CD4-positive, alpha-beta memory T cell (primary cell): ENCODE results near the gene MAP6. TPM values are rescaled to one million over a fixed set of nuclear protein-coding genes. Genes with fewer than 3 reads are reported as not detected.

Experiments used
- CTCF ChIA-PET: fragments of 350-600 bp; sonication (Branson Sonifier 250); formaldehyde crosslinking; loops from one replicate; lab custom pipeline; 2021; ENCODE audit warnings: inconsistent platforms; ENCODE audit not compliant: partially characterized antibody; lab: Charles Lee
- POLR2A ChIA-PET: fragments of 350-600 bp; sonication (Branson Sonifier 250); formaldehyde crosslinking; loops from one replicate; lab custom pipeline; 2021; ENCODE audit not compliant: partially characterized antibody; lab: Charles Lee
- DNase-seq, 5 donors: peaks; one replicate each; pipeline versions ENCODE4 v3.0.0 to v3.0.0-alpha.2; 2020 to 2022; ENCODE audit warnings: mixed read lengths in 1 of 5
- H3K27ac ChIP-seq: one replicate; pipeline ENCODE4 v1.7.0; 2013; ENCODE audit warnings: low read depth, low read length
- H3K27me3 ChIP-seq: 2 replicates; pipeline ENCODE4 v1.7.0; 2013; ENCODE audit warnings: mild to moderate bottlenecking, low read length, moderate library complexity; ENCODE audit not compliant: insufficient read depth
- H3K36me3 ChIP-seq: 2 replicates; pipeline ENCODE4 v1.7.0; 2013; ENCODE audit warnings: mild to moderate bottlenecking, low read length, moderate library complexity; ENCODE audit not compliant: insufficient read depth
- H3K4me1 ChIP-seq: 2 replicates; pipeline ENCODE4 v1.7.0; 2013; ENCODE audit warnings: mild to moderate bottlenecking, low read length, moderate library complexity; ENCODE audit not compliant: insufficient read depth
- H3K4me3 ChIP-seq, 2 donors: one replicate each; pipeline ENCODE4 v1.7.0; 2013; ENCODE audit warnings: low read length in 2 of 2, mild to moderate bottlenecking in 1 of 2
- H3K9me3 ChIP-seq, 2 donors: one replicate each; pipeline ENCODE4 v1.7.0; 2013; ENCODE audit warnings: low read length in 2 of 2, control low read depth in 1 of 2; ENCODE audit not compliant: control insufficient read depth in 1 of 2
- H3K27ac Mint-ChIP-seq, 7 donors: one replicate each; pipeline ENCODE4 v1.8.0; 2020 to 2021; ENCODE audit warnings: mixed read lengths in 7 of 7, mild to moderate bottlenecking in 6 of 7, inconsistent platforms in 3 of 7, moderate library complexity in 3 of 7
- H3K27me3 Mint-ChIP-seq, 2 donors: one replicate each; pipeline ENCODE4 v1.8.0; 2020 to 2021; ENCODE audit warnings: mixed read lengths in 2 of 2
- H3K36me3 Mint-ChIP-seq, 2 donors: one replicate each; pipeline ENCODE4 v1.8.0; 2020 to 2021; ENCODE audit warnings: mixed read lengths in 2 of 2, inconsistent platforms in 1 of 2, mild to moderate bottlenecking in 1 of 2
- H3K4me1 Mint-ChIP-seq, 4 donors: one replicate each; pipeline ENCODE4 v1.8.0; 2020 to 2021; ENCODE audit warnings: mixed read lengths in 4 of 4, mild to moderate bottlenecking in 1 of 4
- H3K4me3 Mint-ChIP-seq, 8 donors: one replicate each; pipeline ENCODE4 v1.8.0; 2020 to 2021; ENCODE audit warnings: mixed read lengths in 8 of 8, mild to moderate bottlenecking in 7 of 8, moderate library complexity in 6 of 8, inconsistent platforms in 3 of 8
- H3K9me3 Mint-ChIP-seq, 8 donors: one replicate each; pipeline ENCODE4 v1.8.0; 2020 to 2021; ENCODE audit warnings: mixed read lengths in 8 of 8, mild to moderate bottlenecking in 5 of 8, inconsistent platforms in 3 of 8, moderate library complexity in 1 of 8
- intact Hi-C: fragments of 100-400 bp; cut with micrococcal nuclease; formaldehyde crosslinking; loops from one replicate; pipeline ENCODE4 v1.15.1; 2023
- polyA plus RNA-seq, 2 donors: library from polyadenylated mRNA; unstranded; fragments of 300-500 nt; fragmentation: Illumina TruSeq; gene quantifications; one replicate each; pipeline ENCODE4 v1.2.3, GENCODE V29; 2021
- total RNA-seq, 2 experiments: library from RNA; stranded (reverse); gene quantifications; one replicate each; pipeline ENCODE4 v1.2.3, GENCODE V29; 2021

MAP6 gene
- total and polyA plus RNA-seq, 4 experiments from 2014 or later, result not detected

- ChIA-PET CTCF (interaction anchor here (1.0 to 1.2 kb wide), 2 partner anchors 23 to 146 kb away, joined by 3 read pairs; no protein-coding TSS in a partner anchor), POLR2A (interaction anchor here (0.6 to 1.4 kb wide), 2 partner anchors 8 to 13 kb away, joined by 3 to 9 read pairs; partner anchors contain the start of gene SERPINH1)
- Mint-ChIP-seq H3K36me3 (no peaks in the 10 kb centered on the region), H3K4me3 (no peak overlapping the region), H3K27ac (no peak overlapping the region), H3K4me1 (peaks cover 0 to 3% (median 0%) of the 10 kb centered on the region in 4 donors), H3K9me3 (no peaks in the 10 kb centered on the region), H3K27me3 (no peaks in the 10 kb centered on the region)
- Histone ChIP-seq H3K4me3 (no peak overlapping the region), H3K9me3 (no peaks in the 10 kb centered on the region), H3K27ac (no peak overlapping the region), H3K4me1 (no peaks in the 10 kb centered on the region), H3K36me3 (no peaks in the 10 kb centered on the region), H3K27me3 (no peaks in the 10 kb centered on the region)
- no peak for DNase-seq
- intact Hi-C loops, result no loop called here
Observed at GRCh38 chr11:75553889-75554257, 115.0 kb downstream of the MAP6 start.

DNA sequence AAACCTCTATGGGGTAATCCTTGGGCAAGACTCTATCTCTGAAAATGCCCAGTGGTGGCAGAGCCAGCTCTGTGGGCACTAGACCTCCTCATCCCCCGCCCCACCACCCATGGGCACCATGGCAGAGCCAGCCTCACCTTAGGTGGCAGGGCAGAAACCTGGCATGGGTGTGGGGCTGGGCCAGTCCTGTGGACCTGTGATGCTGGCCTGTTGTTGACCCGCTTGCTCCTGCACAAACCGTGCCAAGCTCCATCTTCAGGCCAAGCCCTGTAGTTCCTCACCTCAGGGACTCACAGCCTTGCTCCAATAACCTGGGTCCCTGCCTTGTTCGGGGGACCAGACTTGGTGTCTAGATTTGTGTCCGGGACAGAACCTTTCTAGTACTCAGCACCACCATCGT, 115.7 kb downstream of the MAP6 start:
- H3K36me3 Mint-ChIP-seq, result no peaks in the 10 kb centered on the region
- Histone ChIP-seq H3K9me3 (no peaks in the 10 kb centered on the region), H3K4me3 (no peak overlapping the region), H3K27ac (no peak overlapping the region), H3K36me3 (no peaks in the 10 kb centered on the region), H3K4me1 (no peaks in the 10 kb centered on the region), H3K27me3 (no peaks in the 10 kb centered on the region)
- no peak for DNase-seq
- no peak overlapping the region for H3K4me3 Mint-ChIP-seq
- POLR2A ChIA-PET, result interaction anchor here (1.4 kb wide), 1 partner anchor 9 kb away, joined by 9 read pairs; the partner anchor contains the start of gene SERPINH1
- peaks cover 0 to 3% (median 0%) of the 10 kb centered on the region in 4 donors for H3K4me1 Mint-ChIP-seq
- no peaks in the 10 kb centered on the region for H3K27me3 Mint-ChIP-seq
- intact Hi-C loops, result no loop called here
- CTCF ChIA-PET, result interaction anchor here (1.0 kb wide), 1 partner anchor 145 kb away, joined by 3 read pairs; no protein-coding TSS in a partner anchor
- no peaks in the 10 kb centered on the region for H3K9me3 Mint-ChIP-seq
- H3K27ac Mint-ChIP-seq, result no peak overlapping the region

- H3K4me1 Mint-ChIP-seq, result peaks cover 0 to 3% (median 0%) of the 10 kb centered on the region in 4 donors
- no peaks in the 10 kb centered on the region for H3K27me3 ChIP-seq
- H3K27ac ChIP-seq, result no peak overlapping the region
- H3K9me3 ChIP-seq, result no peaks in the 10 kb centered on the region
- peaks cover 0 to 1% of the 10 kb centered on the region in 2 donors for H3K27me3 Mint-ChIP-seq
- H3K36me3 ChIP-seq, result no peaks in the 10 kb centered on the region
- DNase-seq, result no peak
- no peak overlapping the region for H3K4me3 Mint-ChIP-seq
- ChIA-PET POLR2A (no interaction called here), CTCF (interaction anchor here (0.7 to 1.5 kb wide), 6 partner anchors 12 to 103 kb away, joined by 3 to 5 read pairs (median 4); partner anchors contain the start of gene SERPINH1)
- H3K4me3 ChIP-seq, result no peak overlapping the region
- peak overlapping the region in 1 of 7 donors; percentile 60 for H3K27ac Mint-ChIP-seq
- H3K36me3 Mint-ChIP-seq, result no peaks in the 10 kb centered on the region
- intact Hi-C loops, result no loop called here
- no peaks in the 10 kb centered on the region for H3K4me1 ChIP-seq
- H3K9me3 Mint-ChIP-seq, result peaks cover 0 to 1% (median 0%) of the 10 kb centered on the region in 8 donors
Observed at GRCh38 chr11:75549370-75549958, 119.4 kb downstream of the MAP6 start.

GRCh38 chr11:75548595-75549272, 120.1 kb downstream of the MAP6 start:
- no peak for DNase-seq
- Histone ChIP-seq H3K27me3 (no peaks in the 10 kb centered on the region), H3K9me3 (no peaks in the 10 kb centered on the region), H3K4me1 (no peaks in the 10 kb centered on the region), H3K27ac (no peak overlapping the region), H3K36me3 (no peaks in the 10 kb centered on the region), H3K4me3 (no peak overlapping the region)
- Mint-ChIP-seq H3K4me1 (peaks cover 0 to 3% (median 0%) of the 10 kb centered on the region in 4 donors), H3K27me3 (peaks cover 0 to 3% of the 10 kb centered on the region in 2 donors), H3K36me3 (no peaks in the 10 kb centered on the region), H3K4me3 (no peak overlapping the region), H3K27ac (no peak overlapping the region), H3K9me3 (peaks cover 0 to 1% (median 0%) of the 10 kb centered on the region in 8 donors)
- POLR2A ChIA-PET, result no interaction called here
- intact Hi-C loops, result no loop called here
- CTCF ChIA-PET, result interaction anchor here (0.6 to 1.5 kb wide), 7 partner anchors 11 to 298 kb away, joined by 3 to 5 read pairs (median 4); no protein-coding TSS in a partner anchor

GRCh38 chr11:75547617-75548058, 121.2 kb downstream of the MAP6 start:
- Mint-ChIP-seq H3K4me3 (no peak overlapping the region), H3K27me3 (peaks cover 0 to 3% of the 10 kb centered on the region in 2 donors), H3K36me3 (no peaks in the 10 kb centered on the region), H3K9me3 (peaks cover 0 to 1% (median 0%) of the 10 kb centered on the region in 8 donors), H3K27ac (no peak overlapping the region), H3K4me1 (peaks cover 0 to 3% (median 0%) of the 10 kb centered on the region in 4 donors)
- no peaks in the 10 kb centered on the region for H3K4me1 ChIP-seq
- H3K36me3 ChIP-seq, result no peaks in the 10 kb centered on the region
- intact Hi-C loops, result loop anchor here (1.0 kb wide), 2 partner anchors 30 to 45 kb away; no protein-coding TSS in a partner anchor
- H3K9me3 ChIP-seq, result no peaks in the 10 kb centered on the region
- ChIA-PET POLR2A (no interaction called here), CTCF (interaction anchor here (0.8 to 1.1 kb wide), 2 partner anchors 12 to 13 kb away, joined by 3 to 4 read pairs; no protein-coding TSS in a partner anchor)
- H3K4me3 ChIP-seq, result no peak overlapping the region
- no peaks in the 10 kb centered on the region for H3K27me3 ChIP-seq
- no peak for DNase-seq
- no peak overlapping the region for H3K27ac ChIP-seq

DNA sequence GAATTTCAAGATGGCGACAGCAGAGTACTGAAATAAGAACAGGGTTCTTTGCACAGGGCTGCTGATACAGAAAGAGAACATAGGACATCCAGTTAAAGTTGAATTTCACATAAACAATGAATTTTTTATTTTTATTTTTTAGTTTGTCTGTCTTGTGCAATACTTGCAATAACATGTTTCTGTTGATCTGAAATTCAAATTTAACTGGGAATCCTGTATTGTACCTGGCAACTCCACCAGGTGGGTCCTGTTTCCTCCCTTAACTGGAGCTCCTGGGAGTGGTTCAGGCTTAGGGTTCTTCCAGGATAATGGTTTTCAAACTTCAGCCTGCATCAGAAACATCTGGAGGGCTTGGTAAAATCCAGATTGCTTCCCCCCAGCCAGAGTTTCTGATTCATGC, 121.7 kb downstream of the MAP6 start:
- no peak overlapping the region for H3K4me3 ChIP-seq
- H3K4me1 ChIP-seq, result no peaks in the 10 kb centered on the region
- ChIA-PET POLR2A (no interaction called here), CTCF (interaction anchor here (0.8 to 1.4 kb wide), 2 partner anchors 14 to 48 kb away, joined by 3 to 4 read pairs; no protein-coding TSS in a partner anchor)
- intact Hi-C loops, result loop anchor here (1.0 kb wide), 2 partner anchors 30 to 45 kb away; no protein-coding TSS in a partner anchor
- Mint-ChIP-seq H3K9me3 (peaks cover 0 to 1% (median 0%) of the 10 kb centered on the region in 8 donors), H3K4me3 (no peak overlapping the region), H3K27me3 (peaks cover 0 to 3% of the 10 kb centered on the region in 2 donors), H3K36me3 (no peaks in the 10 kb centered on the region), H3K27ac (no peak overlapping the region), H3K4me1 (peaks cover 0 to 3% (median 0%) of the 10 kb centered on the region in 4 donors)
- no peaks in the 10 kb centered on the region for H3K9me3 ChIP-seq
- H3K36me3 ChIP-seq, result no peaks in the 10 kb centered on the region
- H3K27me3 ChIP-seq, result no peaks in the 10 kb centered on the region
- DNase-seq, result no peak
- no peak overlapping the region for H3K27ac ChIP-seq

DNA sequence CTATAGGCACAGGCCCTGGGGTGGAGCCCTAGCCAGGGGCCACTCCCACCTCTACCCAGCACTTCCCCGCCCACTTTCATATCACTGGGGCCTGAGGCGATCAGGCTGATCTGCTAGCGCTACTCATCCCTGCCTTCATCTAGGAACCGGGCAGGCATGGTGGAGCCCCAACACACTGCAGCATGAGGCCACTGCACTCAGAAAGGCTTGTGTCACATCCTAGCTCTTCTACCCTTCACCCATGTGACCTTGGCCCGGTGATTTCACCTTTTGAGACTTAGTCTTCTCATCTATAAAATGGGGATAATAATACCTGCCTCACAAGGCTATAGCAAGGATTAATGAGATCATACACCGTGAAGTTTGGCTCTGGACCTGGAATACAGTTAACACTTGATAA, 125.0 kb downstream of the MAP6 start:
- intact Hi-C loops, result no loop called here
- POLR2A ChIA-PET, result no interaction called here

More for the DNA sequence above, 125.0 kb downstream of the MAP6 start:
- H3K4me1 ChIP-seq, result no peaks in the 10 kb centered on the region
- no peaks in the 10 kb centered on the region for H3K27me3 ChIP-seq
- H3K36me3 Mint-ChIP-seq, result no peaks in the 10 kb centered on the region
- H3K27ac Mint-ChIP-seq, result peak overlapping the region in 1 of 7 donors; percentile 29
- H3K27me3 Mint-ChIP-seq, result peaks cover 0 to 3% of the 10 kb centered on the region in 2 donors
- H3K27ac ChIP-seq, result no peak overlapping the region
- no peaks in the 10 kb centered on the region for H3K4me1 Mint-ChIP-seq
- no peak for DNase-seq
- no peaks in the 10 kb centered on the region for H3K9me3 ChIP-seq
- peaks cover 0 to 1% (median 0%) of the 10 kb centered on the region in 8 donors for H3K9me3 Mint-ChIP-seq
- no peak overlapping the region for H3K4me3 Mint-ChIP-seq
- H3K36me3 ChIP-seq, result no peaks in the 10 kb centered on the region
- H3K4me3 ChIP-seq, result no peak overlapping the region
- CTCF ChIA-PET, result interaction anchor here (0.6 to 2.3 kb wide), 3 partner anchors 11 to 670 kb away, joined by 3 to 11 read pairs (median 4); no protein-coding TSS in a partner anchor
